ENCODE measurements around the gene TUBA3E.
"Not testable (repeated sequence)": the region's sequence is repeated elsewhere in the genome, so short reads cannot be mapped to it uniquely, and the experiment has no call there.

Gene TUBA3E

GRCh38 chr2:130150181-130151144 is 47.8 kb downstream of the TUBA3E start:
- TF ChIP-seq CTCF (IDR thresholded peaks at IDR 0.05; ENCODE audit: low read depth, low read length) = no peak

GRCh38 chr2:130148515-130148914 is 49.7 kb downstream of the TUBA3E start:
- not testable (repeated sequence) for DNase-seq (ENCODE audit: extremely low read depth, low read depth)

More at GRCh38 chr2:130150181-130151144, 47.8 kb downstream of the TUBA3E start:
- DNase-seq (ENCODE audit: extremely low read depth, low read depth) = no peak

GRCh38 chr2:130145006-130145414 is 53.2 kb downstream of the TUBA3E start, which contains the start of gene CCDC74B:
CCDC74B (minus strand) TSS chr2:130145112; CDS start chr2:130144996, 116 bp downstream.
- not testable (repeated sequence) for DNase-seq (ENCODE audit: extremely low read depth, low read depth)

GRCh38 chr2:130143266-130144039 is 54.8 kb downstream of the TUBA3E start:
- DNase-seq (ENCODE audit: extremely low read depth, low read depth) = not testable (repeated sequence)

GRCh38 chr2:130142396-130143265 is 55.6 kb downstream of the TUBA3E start:
- not testable (repeated sequence) for DNase-seq (ENCODE audit: extremely low read depth, low read depth)

All from AG09319 (cell line).